HG02973 (cell line): ENCODE data around the gene GRK2.
"Not testable (repeated sequence)": the region's sequence is repeated elsewhere in the genome, so short reads cannot be mapped to it uniquely, and the experiment has no call there.

ENCODE experiments used
- ATAC-seq: cut with Tn5 transposase; IDR thresholded peaks from one replicate; pipeline ENCODE4 v1.9.1; 2021; ENCODE audit warnings: moderate library complexity; ENCODE audit not compliant: unreplicated experiment

Gene GRK2

GRCh38 chr11:67253872-67254624, 12.2 kb upstream of the GRK2 start:
- ATAC-seq: no peak

GRCh38 chr11:67254798-67255197, 11.5 kb upstream of the GRK2 start:
- ATAC-seq: no peak

GRCh38 chr11:67255353-67255752, 10.9 kb upstream of the GRK2 start:
- no peak for ATAC-seq

GRCh38 chr11:67255864-67256263, 10.4 kb upstream of the GRK2 start:
- no peak for ATAC-seq

GRCh38 chr11:67256477-67257135, 9.7 kb upstream of the GRK2 start:
- ATAC-seq: no peak

GRCh38 chr11:67260406-67260805, 5.9 kb upstream of the GRK2 start:
- no peak for ATAC-seq

GRCh38 chr11:67260885-67261639, 5.2 kb upstream of the GRK2 start:
- ATAC-seq: not testable (repeated sequence)

- ATAC-seq: no peak
Observed at GRCh38 chr11:67261640-67261945, 4.7 kb upstream of the GRK2 start.

- ATAC-seq: no peak
Observed at GRCh38 chr11:67261946-67262681, 4.2 kb upstream of the GRK2 start.

- no peak for ATAC-seq
Observed at GRCh38 chr11:67262731-67263675, 3.3 kb upstream of the GRK2 start.

- no peak for ATAC-seq
Observed at GRCh38 chr11:67264260-67264659, 2.0 kb upstream of the GRK2 start.

GRCh38 chr11:67264877-67265632, 1.2 kb upstream of the GRK2 start:
- no peak for ATAC-seq

GRCh38 chr11:67265633-67266448, 432 bp upstream of the GRK2 start:
- peak; percentile 43 for ATAC-seq

- no peak for ATAC-seq
Observed at GRCh38 chr11:67267188-67268080, 1.2 kb downstream of the GRK2 start.

GRCh38 chr11:67268081-67268961, 2.0 kb downstream of the GRK2 start:
- ATAC-seq: no peak

- no peak for ATAC-seq
Observed at GRCh38 chr11:67268962-67269268, 2.6 kb downstream of the GRK2 start.
